ENCODE data around the gene ZNF608. TPM values are rescaled to one million over a fixed set of nuclear protein-coding genes. Genes with fewer than 3 reads are reported as not detected.

ZNF608 gene
- total RNA-seq = 64.4 and 65.6 TPM in 2 replicates
- long read RNA-seq, transcript ZNF608-209 (5 exons, 2,737 nt) = major isoform, 63 of 124 reads
- long read RNA-seq, transcript ZNF608-205 (5 exons, 2,605 nt) = minor isoform, 11 of 124 reads
- long read RNA-seq, partial matches to known transcripts = 33 of 124 reads
- long read RNA-seq, other reads (novel, unspliced or antisense) = 17 of 124 reads

- no peaks in the 10 kb centered on the region for H3K9me3 Mint-ChIP-seq (ENCODE audit: unreplicated experiment)
- peaks cover 2% of the 10 kb centered on the region for H3K36me3 Mint-ChIP-seq (ENCODE audit: unreplicated experiment)
- H3K27me3 Mint-ChIP-seq (ENCODE audit: unreplicated experiment) = no peaks in the 10 kb centered on the region
- H3K4me1 Mint-ChIP-seq (ENCODE audit: unreplicated experiment) = peaks cover 17% of the 10 kb centered on the region
- H3K4me3 Mint-ChIP-seq (ENCODE audit: unreplicated experiment) = no peak within 1 kb of the TSS
- DNase-seq (ENCODE audit: extremely low spot score, unreplicated experiment) = no peak
- peak; percentile 11 for TF ChIP-seq CTCF (IDR thresholded peaks at IDR 0.05)
- no peak within 1 kb of the TSS for H3K27ac Mint-ChIP-seq (ENCODE audit: unreplicated experiment)
Observed at GRCh38 chr5:124745928-124746915, at the start of gene ZNF608. TSS of gene ZNF608 (minus strand) at chr5:124746639. CDS start at chr5:124744989, 1,650 bp downstream.

- H3K27me3 Mint-ChIP-seq (ENCODE audit: unreplicated experiment) = no peaks in the 10 kb centered on the region
- no peaks in the 10 kb centered on the region for H3K36me3 Mint-ChIP-seq (ENCODE audit: unreplicated experiment)
- no peaks in the 10 kb centered on the region for H3K9me3 Mint-ChIP-seq (ENCODE audit: unreplicated experiment)
Observed at GRCh38 chr5:124795829-124796228, 49.4 kb upstream of the ZNF608 start.

GRCh38 chr5:124790895-124791732 lies 44.7 kb upstream of the ZNF608 start:
- H3K4me3 Mint-ChIP-seq (ENCODE audit: unreplicated experiment) = no peak overlapping the region
- H3K4me1 Mint-ChIP-seq (ENCODE audit: unreplicated experiment) = peaks cover 10% of the 10 kb centered on the region
- no peak overlapping the region for H3K27ac Mint-ChIP-seq (ENCODE audit: unreplicated experiment)
- H3K36me3 Mint-ChIP-seq (ENCODE audit: unreplicated experiment) = no peaks in the 10 kb centered on the region
- no peak for DNase-seq (ENCODE audit: extremely low spot score, unreplicated experiment)
- H3K9me3 Mint-ChIP-seq (ENCODE audit: unreplicated experiment) = no peaks in the 10 kb centered on the region
- no peaks in the 10 kb centered on the region for H3K27me3 Mint-ChIP-seq (ENCODE audit: unreplicated experiment)
- TF ChIP-seq CTCF (IDR thresholded peaks at IDR 0.05) = no peak

More at GRCh38 chr5:124795829-124796228, 49.4 kb upstream of the ZNF608 start:
- no peak overlapping the region for H3K4me3 Mint-ChIP-seq (ENCODE audit: unreplicated experiment)
- peaks cover 7% of the 10 kb centered on the region for H3K4me1 Mint-ChIP-seq (ENCODE audit: unreplicated experiment)
- TF ChIP-seq CTCF (IDR thresholded peaks at IDR 0.05) = no peak
- no peak overlapping the region for H3K27ac Mint-ChIP-seq (ENCODE audit: unreplicated experiment)
- DNase-seq (ENCODE audit: extremely low spot score, unreplicated experiment) = no peak

- no peak for TF ChIP-seq CTCF (IDR thresholded peaks at IDR 0.05)
- Mint-ChIP-seq H3K4me1 (ENCODE audit: unreplicated experiment) (peaks cover 7% of the 10 kb centered on the region), H3K4me3 (ENCODE audit: unreplicated experiment) (no peak overlapping the region), H3K27ac (ENCODE audit: unreplicated experiment) (no peak overlapping the region), H3K36me3 (ENCODE audit: unreplicated experiment) (no peaks in the 10 kb centered on the region), H3K27me3 (ENCODE audit: unreplicated experiment) (no peaks in the 10 kb centered on the region), H3K9me3 (ENCODE audit: unreplicated experiment) (no peaks in the 10 kb centered on the region)
- DNase-seq (ENCODE audit: extremely low spot score, unreplicated experiment) = no peak
Observed at GRCh38 chr5:124790301-124790894, 44.0 kb upstream of the ZNF608 start.

Data from osteocyte (in vitro differentiated cells).